NCI-H1417 (cell line): ENCODE results near the gene NSUN4.
A peak's percentile ranks its signal among the peaks of the same experiment; 100 is the strongest.
"Not testable (repeated sequence)": the region's sequence is repeated elsewhere in the genome, so short reads cannot be mapped to it uniquely, and the experiment has no call there.

Experiments used
- DNase-seq, 3 experiments: peaks; one replicate each; lab custom pipeline; 2025; lab: John Stamatoyannopoulos, UW

Gene NSUN4

GRCh38 chr1:46340404-46341221, at the start of gene NSUN4:
TSS of gene NSUN4 (plus strand) at chr1:46340807. CDS start at chr1:46340827, 20 bp downstream.
- peak; percentile 88 to 95 (median 88) for DNase-seq

GRCh38 chr1:46295306-46295705, 45.3 kb upstream of the NSUN4 start:
- no peak for DNase-seq

- DNase-seq: no peak
These were observed 42.2 kb upstream of the NSUN4 start for GRCh38 chr1:46298387-46298786.

GRCh38 chr1:46300673-46301405, 39.8 kb upstream of the NSUN4 start:
- DNase-seq: no peak

DNA sequence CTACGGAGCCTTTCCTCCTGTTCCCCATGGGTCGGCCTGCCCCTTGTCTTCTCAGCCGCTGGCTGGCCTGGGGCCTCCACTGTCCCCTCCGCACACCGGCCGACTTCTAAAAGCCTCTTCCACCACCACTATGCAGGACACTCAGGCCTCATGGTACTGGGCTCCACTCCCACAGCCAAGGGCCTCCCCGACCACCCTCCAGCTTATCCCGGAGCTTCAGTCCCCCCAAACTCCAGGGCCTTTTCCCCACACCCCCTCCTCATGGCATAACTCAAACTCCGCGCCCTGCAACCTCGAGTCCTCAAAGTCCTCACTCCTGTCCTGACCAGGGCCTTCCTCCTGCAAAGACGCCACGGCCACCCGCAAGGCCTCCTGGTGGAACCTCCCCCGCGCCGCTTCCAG, 39.2 kb upstream of the NSUN4 start:
- no peak for DNase-seq

DNA sequence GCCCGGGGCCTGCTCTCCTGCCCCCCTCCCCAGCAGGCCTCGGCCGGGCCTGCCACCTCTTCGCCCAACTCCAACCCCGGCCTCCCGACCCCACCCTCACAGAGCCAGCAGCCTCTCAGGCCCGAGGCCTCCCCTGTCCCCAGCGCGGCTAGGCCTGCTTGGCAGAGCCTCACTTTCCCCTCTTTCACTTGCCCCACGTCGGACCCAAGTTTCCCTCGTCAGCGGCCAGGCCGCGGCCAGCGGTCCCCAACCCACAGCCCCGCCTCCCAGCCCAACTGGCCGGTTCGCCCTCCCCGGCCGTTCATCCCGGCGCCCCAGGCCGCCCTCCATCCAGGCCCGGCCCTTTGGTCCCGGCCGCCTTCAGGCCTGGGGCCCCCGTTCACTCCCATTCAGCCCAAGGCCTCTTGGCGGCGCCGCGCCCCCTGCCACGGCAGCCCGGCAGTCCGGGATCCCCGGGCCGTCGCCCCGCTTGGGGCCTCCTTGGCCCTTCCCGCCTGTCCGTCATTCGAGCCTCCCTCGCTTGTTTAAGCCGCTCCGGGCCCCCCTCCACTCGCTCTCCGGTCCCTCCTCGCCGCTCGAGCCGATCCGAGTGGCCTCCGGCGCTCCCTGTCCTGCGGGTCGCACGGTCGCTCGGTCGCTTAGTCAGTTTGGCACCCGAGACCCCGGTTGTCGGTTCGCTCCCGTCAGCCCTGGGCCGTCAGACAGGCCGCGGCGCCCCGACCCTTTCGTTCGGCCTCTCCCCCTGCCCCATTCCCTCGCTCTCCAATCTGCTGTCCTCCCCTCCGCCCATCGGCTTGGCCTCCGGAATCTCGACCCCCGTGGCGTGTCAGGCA, 38.6 kb upstream of the NSUN4 start:
- DNase-seq: peak; percentile 40 to 79 (median 73)

- DNase-seq: peak in 2 of 3 experiments; percentile 33 to 88
These were observed 38.0 kb upstream of the NSUN4 start for GRCh38 chr1:46302641-46303037.

DNA sequence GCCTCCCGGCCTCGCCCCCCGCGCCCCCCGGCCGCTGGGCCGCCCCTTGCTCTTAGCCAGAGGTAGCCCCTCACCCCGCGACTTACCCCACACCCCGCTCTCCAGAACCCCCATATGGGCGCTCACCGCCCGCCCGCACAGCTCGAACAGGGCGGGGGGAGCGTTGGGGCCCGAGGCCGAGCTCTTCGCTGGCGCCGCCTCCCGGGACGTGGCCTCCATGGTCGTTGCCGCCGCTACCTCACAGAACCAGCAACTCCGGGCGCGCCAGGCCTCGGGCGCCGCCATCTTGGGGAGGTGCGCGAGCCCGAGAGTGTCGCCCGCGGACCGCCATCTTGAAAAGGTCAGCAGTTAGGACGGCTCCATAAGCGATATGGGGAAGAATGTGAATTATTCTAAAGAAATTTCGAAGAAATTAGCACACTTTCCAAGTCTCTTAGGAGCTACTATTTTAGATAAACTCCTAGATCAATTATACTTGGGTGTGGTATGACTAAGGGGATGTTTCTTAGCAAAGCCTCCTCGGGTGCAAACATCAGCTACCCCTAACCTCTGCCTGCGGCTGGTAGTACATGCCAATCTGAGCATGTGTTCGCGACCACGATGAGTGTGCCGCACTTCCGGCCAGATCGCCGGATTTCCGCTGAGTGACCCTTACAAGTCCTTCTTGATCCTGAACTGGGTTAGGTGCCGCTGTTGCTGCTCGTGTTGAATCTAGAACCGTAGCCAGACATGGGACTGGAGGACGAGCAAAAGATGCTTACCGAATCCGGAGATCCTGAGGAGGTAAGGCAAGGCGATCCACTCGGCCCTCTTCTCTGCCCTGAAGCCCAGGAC, 37.4 kb upstream of the NSUN4 start, which contains the start of the genes LRRC41 and UQCRH:
Gene LRRC41, minus strand, starts transcription at position 579 of the 834 bp plus-strand sequence. Its CDS starts 294 bp downstream, at position 285.
Gene UQCRH, plus strand, starts transcription at position 661 of the 834 bp plus-strand sequence. Its CDS starts 69 bp downstream, at position 730.
- peak; percentile 94 to 98 (median 97) for DNase-seq

DNA sequence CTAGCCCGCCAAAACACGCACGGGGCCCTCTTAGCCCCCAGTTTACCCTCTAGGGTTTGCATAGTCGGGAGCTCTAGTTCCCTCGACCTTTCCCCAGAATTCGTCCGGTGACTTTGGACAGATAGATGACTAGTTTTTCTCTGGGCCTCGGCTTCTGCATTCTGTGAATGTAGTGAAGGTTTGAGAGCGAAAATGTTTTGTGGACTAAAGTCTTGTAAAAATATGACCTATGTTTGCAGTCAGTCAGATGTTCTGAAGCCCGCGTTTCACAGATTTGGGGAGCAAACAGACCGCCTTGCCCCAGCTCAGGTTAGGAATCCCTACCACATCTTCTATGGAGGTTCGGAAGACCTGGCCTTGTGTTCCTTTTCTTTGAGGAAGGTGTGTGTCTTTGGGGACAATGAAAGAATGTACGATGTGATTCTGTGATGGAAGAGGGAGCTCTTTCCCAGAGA, 36.7 kb upstream of the NSUN4 start:
- DNase-seq: no peak

DNA sequence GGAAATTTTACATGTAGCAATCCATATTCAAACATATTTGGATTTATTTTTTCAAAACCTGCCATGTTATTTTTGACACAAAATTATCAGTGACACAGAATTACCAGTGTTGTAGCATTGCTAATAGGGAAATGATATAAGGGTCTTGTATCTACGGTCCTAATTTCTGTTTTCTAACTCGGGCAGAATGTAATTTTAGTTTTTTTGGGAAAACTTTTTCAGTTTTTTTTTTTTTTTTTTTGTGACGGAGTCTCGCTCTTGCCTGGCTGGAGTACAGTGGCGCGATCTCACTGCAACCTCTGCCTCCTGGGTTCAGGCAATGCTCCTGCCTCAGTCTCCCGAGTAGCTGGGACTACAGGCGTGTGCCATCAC, 34.5 kb upstream of the NSUN4 start:
- no peak for DNase-seq

DNA sequence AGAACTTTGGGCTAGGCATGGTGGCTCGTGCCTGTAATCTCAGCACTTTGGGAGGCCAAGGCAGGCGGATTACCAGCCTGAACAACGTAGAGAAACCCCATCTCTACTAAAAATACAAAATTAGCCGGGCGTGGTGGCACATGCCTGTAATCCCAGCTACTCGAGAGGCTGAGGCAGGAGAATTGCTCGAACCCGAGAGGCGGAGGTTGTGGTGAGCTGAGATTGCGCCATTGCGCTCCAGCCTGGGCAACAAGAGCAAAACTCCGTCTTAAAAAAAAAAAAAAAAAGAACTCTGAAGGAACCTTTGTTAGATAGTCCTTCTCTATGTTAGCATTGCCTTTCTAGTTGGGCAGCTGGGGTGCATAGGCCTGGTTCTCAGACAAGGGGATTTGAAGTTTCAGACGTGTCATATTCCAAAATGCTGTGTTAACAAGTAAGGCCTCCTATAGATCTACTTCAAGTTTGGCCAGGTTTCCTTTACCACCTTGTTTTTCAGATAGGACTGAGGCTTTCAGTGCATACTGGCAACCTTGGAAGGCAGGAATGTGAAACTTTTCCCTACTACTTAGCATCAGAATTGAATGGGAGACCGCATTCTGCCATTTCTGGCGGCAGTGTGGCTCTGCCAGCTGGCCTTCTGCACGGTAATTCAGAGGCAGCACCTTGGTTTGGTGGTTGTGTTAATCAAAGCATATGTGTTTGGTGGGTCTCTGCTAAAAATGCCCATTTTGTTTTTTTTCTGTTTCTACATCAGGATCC, 31.0 kb upstream of the NSUN4 start:
- no peak for DNase-seq

GRCh38 chr1:46310321-46310720, 30.3 kb upstream of the NSUN4 start:
- DNase-seq: no peak

DNA sequence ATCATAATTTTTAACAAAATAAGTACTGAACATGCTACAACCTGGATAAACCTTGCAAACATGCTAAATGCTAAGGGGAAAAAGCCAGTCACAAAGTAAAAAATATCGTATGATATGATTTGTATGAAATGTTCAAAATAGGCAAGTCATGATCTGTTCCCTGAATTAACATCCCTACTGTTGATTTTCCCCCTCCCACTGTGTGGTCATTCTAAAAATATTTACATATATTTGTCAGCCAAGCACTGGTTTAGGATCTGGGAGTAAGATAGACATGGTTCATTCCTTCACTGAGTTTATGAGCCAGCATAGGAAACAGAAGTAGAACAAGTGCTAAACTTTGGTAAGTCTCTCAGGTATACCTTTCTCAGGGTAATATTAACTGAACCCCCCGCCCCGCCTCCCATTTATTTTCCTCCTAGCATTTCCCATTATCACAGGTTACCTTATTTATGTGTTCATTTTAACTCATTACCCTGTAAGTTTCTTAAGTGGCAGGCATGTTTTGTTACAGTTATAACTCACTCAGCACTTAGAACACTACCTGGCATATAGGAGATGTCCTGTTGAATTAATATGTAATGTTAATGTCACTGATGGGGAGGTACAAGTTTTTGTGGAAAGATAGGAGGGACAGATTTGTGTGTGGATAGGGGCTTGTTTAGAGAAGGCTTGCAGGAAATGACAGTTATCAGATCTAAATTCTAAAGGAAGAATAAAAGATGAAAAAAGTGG, 24.8 kb upstream of the NSUN4 start:
- DNase-seq: no peak

DNA sequence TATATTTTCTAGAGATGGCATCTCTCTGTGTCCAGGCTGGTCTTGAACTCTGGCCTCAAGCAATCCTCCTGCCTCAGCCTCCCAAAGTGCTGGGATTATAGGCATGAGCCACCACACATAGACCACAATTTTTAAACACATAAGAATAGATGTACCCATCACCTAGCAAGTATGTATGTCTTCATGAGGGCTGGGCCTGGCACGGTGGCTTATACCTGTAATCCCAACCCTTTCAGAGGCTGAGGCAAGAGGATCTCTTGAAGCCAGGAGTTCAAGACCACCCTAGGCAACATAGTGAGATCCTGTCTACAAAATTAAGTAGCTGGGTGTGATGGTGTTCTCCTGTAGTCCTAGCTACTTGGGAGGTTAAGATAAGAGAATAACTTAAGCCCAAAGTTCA, 23.3 kb upstream of the NSUN4 start:
- no peak for DNase-seq

DNA sequence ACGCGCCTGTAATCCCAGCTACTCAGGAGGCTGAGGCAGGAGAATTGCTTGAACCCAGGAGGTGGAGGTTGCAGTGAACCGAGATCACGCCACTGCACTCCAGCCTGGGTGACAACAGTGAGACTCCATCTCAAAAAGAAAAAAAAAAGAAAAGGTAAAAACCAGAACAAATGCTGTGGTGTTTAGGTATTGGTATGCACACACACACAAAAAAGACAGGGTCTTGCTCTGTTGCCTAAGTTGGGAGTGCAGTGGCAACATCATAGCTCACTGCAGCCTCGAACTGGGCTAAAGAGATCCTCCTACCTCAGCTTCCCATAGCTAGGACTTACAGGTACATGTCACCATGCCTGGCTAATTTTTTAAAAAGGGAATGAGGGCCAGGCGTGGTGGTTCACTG, 21.3 kb upstream of the NSUN4 start:
- not testable (repeated sequence) for DNase-seq

GRCh38 chr1:46319960-46320914, 20.4 kb upstream of the NSUN4 start:
- peak in 1 of 3 experiments; percentile 75 for DNase-seq

DNA sequence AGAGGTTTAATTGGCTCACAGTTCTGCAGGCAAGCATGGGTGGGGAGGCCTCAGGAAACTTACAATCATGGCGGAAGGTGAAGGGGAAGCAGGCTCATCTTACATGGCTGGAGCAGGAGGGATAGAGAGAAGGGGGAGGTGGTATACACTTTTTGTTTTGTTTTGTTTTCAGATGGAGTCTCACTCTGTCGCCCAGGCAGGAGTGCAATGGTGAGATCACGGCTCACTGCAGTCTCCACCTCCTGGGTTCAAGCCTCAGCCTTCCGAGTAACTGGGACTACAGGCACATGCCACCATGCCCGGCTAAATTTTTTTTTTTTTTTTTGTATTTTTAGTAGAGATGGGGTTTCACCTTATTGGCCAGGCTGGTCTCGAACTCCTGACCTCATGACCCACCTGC, 18.4 kb upstream of the NSUN4 start:
- DNase-seq: not testable (repeated sequence)

- DNase-seq: not testable (repeated sequence)
These were observed 15.1 kb upstream of the NSUN4 start for GRCh38 chr1:46325285-46326076.
